Left ventricle myocardium superior (tissue), 1 donor: ENCODE data around the gene DPH3. TPM values are rescaled to one million over a fixed set of nuclear protein-coding genes. Genes with fewer than 3 reads are reported as not detected.

Experiments used
- ATAC-seq: fragments of 200-7000 bp; cut with Tn5 transposase; one replicate; pipeline ENCODE4 v1.9.1; 2020; ENCODE audit warnings: mild to moderate bottlenecking, moderate library complexity
- DNase-seq: peaks from one replicate; pipeline ENCODE4 v3.0.0-alpha.2; 2020
- intact Hi-C: fragments of 100-400 bp; cut with micrococcal nuclease; formaldehyde crosslinking; loops from one replicate; pipeline ENCODE4 v1.11.0; 2022
- total RNA-seq: library from RNA; stranded (reverse); fragmentation: NEBNext Ultra II Directional; extraction: Animal tissue kit (Norgen Biotek cat#: 25700); gene quantifications from one replicate; pipeline ENCODE4 v1.2.1, GENCODE V29; 2021
- donor health status: DM: no; HTN: yes; CAD: no; lungs with severe emphysema.

The DPH3 gene
- total RNA-seq, 1 donor from 2014 or later = 18.2 TPM

GRCh38 chr3:16264174-16264707 is 502 bp downstream of the DPH3 start:
- intact Hi-C loops = no loop called here
- DNase-seq = no peak
- no peak for ATAC-seq

GRCh38 chr3:16262174-16262573 is 2.6 kb downstream of the DPH3 start:
- intact Hi-C loops = no loop called here
- ATAC-seq (no peak), DNase-seq (no peak)

- ATAC-seq = no peak
- no peak for DNase-seq
- intact Hi-C loops = no loop called here
Measured at GRCh38 chr3:16260046-16260445, 4.7 kb downstream of the DPH3 start.

DNA sequence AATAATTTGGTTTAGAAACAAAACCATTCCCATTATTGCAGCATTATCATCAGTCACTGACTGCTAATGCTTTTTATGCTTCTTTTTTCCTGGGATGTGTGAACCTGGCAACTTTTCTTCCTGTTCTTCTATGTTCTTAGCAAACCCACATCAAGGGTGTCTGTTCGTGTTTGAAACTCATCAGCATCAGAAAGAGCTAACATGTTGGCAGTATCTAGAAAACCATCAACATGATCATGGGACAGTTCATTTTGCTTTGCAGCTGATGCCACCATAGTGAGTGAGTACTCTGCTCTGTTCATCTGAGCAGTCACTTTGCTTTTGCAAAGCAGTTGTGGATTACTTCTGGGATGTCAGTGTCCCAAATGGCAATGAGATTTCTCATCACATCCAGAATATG is 5.9 kb downstream of the DPH3 start:
- DNase-seq = no peak
- intact Hi-C loops = no loop called here
- no peak for ATAC-seq

DNA sequence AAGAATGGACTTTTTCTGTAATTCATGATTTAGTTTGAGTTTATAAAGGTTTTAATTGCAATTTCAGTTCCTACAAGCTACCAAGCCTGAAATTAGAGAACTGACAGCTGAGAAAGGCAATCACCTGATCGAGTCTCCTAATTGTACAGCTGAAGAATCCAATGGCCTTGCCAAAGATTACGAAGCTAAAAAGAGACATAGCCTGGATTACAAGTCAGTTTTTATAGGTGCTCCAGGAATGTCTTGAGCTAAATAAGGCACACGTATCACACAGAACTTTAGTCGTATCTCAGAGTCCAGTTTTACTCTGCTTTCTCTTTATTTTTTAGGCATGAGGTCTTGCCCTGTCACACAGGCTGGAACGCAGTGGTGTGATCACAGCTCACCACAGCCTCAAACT is 6.6 kb downstream of the DPH3 start:
- ATAC-seq (no peak), DNase-seq (no peak)
- intact Hi-C loops = no loop called here

- intact Hi-C loops = no loop called here
- DNase-seq (no peak), ATAC-seq (no peak)
Measured at GRCh38 chr3:16257309-16257708, 7.4 kb downstream of the DPH3 start.

- DNase-seq = no peak
- intact Hi-C loops = no loop called here
- ATAC-seq = no peak
Measured at GRCh38 chr3:16255726-16256125, 9.0 kb downstream of the DPH3 start.

GRCh38 chr3:16255326-16255725 is 9.4 kb downstream of the DPH3 start:
- DNase-seq (no peak), ATAC-seq (no peak)
- intact Hi-C loops = no loop called here

DNA sequence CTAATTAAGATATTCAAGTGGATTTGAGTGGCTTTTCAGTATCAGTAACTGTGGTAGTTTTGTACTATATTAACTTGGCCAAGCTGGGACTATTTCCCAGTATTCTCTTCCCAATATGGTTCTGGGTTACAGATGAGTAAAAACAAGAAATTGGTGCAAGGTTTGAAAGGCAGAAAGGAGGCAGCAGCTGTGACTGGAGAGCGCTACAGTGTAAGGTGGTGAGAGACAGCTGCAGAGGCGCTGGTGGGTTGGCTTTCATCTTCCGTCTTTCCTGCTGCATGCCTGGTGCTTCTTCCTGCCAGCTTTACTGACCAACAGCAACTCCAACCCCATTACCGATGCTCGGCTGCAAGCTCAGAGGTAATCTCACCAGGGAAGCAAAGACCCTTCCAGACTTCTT is 9.8 kb downstream of the DPH3 start:
- DNase-seq = no peak
- no peak for ATAC-seq
- intact Hi-C loops = no loop called here

DNA sequence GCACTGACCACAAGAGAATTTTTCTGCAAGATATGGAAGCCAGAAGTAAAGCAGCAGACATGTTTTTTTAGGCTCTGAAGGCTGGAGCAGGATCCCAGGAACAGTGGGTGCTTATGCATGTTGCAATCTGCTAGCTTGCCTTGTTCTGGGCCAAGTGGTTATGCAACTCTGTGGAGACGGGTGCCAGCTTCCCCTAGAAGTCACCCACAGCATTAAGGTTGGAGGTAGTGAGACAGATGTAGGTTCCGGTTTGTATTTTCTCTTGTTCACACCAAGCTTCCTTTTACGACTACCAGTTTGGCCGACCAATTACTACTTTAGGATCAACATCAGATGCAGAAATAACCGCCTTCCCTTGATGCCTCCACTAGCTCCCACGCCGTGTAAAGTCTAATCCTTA is 11.1 kb downstream of the DPH3 start:
- ATAC-seq (peak; percentile 94), DNase-seq (peak; percentile 61)
- intact Hi-C loops = no loop called here

DNA sequence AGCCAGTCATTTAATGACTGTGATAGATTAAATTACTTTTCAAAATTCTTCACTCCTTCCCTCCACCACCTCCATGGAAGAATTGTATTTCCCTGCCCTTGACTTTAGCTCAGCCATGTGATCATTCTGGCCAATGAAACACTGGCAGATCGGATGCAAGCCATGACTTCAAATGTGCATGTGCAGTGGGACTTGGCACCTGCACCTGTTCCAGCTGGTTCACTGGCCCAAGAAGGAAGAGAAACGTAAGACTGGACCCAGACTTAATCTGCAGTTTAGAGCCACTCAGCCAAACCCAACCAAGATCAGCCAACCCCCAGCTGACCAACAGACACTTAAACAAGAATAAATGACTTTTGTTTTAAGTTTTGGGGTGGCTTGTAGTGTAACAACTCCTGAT is 11.8 kb downstream of the DPH3 start:
- ATAC-seq = no peak

DNA sequence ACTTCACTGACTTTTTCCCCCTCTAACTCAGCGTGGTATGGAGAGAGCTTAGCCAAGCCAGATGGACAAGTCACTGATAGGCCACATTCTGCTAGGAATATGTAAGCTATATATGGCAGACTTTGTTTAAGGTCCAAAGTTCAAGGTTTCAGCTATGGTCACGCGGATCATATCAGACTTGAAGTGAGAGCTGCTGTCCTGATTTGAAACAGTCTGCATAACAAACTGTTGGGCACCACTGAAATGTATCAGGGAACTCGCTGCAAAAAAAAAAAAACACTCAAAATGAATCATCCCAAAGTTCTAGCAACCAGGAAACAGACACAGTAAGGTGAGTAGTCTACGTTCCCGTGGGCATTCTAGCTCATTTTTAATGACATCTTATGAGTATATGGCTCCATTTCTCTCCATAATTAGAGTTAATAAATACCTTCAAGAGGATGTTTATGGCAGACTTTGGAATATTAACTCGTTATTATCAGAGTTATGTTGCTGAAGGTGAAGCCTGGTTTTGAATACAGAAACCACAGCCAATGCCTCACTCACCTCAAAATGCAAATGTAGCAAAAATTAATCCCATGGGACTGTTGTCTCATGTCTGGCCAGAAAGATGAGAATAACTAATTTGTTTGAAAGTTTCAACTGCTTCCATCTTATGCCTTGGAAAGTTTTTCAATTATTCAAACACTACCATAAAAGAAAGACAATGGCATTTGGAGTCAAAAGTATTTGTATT is 12.3 kb downstream of the DPH3 start:
- DNase-seq (no peak), ATAC-seq (no peak)
- intact Hi-C loops = no loop called here

More for the DNA sequence above, 11.8 kb downstream of the DPH3 start:
- DNase-seq = no peak
- intact Hi-C loops = no loop called here

GRCh38 chr3:16251316-16252085 is 13.2 kb downstream of the DPH3 start:
- DNase-seq = no peak
- intact Hi-C loops = no loop called here
- ATAC-seq = no peak

- DNase-seq (no peak), ATAC-seq (no peak)
- intact Hi-C loops = loop anchor here (5.0 to 10.0 kb wide), 3 partner anchors 203 to 615 kb away; no protein-coding TSS in a partner anchor
Measured at GRCh38 chr3:16249886-16250285, 14.9 kb downstream of the DPH3 start.

GRCh38 chr3:16249336-16249735 is 15.4 kb downstream of the DPH3 start:
- ATAC-seq (no peak), DNase-seq (no peak)
- intact Hi-C loops = loop anchor here (5.0 to 10.0 kb wide), 3 partner anchors 202 to 615 kb away; no protein-coding TSS in a partner anchor

DNA sequence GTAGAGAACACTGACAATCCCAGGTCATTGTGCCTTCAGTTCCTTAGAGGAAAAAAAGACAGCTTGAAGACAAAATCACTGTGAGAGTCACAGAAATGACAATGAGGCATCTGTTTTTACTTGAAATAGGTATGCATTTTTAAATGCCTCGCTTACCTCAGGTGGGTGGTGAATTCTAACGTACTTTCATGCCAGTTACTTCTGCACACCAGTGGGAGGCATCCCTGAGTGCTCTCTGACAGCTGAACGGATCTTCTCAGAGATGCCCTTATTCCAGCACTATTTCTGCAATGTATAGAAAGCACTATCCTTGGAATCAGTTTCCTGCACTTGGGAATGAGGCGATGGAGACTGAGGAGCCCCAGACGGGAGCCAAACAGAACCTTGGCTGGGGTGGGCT is 16.2 kb downstream of the DPH3 start:
- no peak for ATAC-seq
- DNase-seq = no peak
- intact Hi-C loops = loop anchor here (5.0 to 10.0 kb wide), 3 partner anchors 201 to 614 kb away; no protein-coding TSS in a partner anchor

DNA sequence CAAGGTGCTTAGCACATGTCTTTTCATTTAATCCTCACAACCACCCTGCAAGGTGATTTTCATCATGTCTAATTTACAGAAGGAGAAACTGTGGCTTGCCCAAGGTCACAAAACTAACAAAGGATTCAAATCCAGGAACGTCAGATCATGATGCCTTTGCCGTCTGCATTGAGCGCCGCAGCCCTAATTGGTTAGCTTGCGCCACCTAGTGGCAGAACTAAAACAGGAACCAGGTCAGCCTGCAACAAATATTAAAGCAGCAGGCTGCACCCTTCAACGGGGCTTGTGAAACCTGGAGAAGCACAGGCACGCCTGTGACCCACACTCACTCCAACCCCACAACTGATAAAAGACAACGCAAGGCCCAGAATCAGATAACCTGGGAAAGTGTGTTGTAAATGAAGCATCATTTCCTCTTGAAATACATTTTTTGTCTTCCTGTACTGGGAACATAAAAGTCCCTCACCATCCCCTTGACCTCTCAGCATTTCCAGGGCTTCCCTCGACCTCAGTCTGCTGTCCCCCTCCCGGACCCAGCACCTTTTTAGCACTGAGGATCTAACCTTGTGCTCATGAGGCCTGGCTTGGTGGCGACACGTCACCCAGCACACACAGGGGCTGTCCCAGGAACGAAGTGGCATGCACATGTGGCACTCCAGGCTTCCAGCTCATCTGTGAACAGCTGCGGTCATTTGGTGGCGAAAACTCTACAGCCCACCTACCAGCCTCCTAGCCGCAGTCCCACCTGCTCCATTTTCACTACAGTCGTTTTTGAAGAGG is 17.3 kb downstream of the DPH3 start:
- peak; percentile 56 for ATAC-seq
- intact Hi-C loops = loop anchor here (5.0 to 10.0 kb wide), 3 partner anchors 200 to 613 kb away; no protein-coding TSS in a partner anchor
- DNase-seq = peak; percentile 77

DNA sequence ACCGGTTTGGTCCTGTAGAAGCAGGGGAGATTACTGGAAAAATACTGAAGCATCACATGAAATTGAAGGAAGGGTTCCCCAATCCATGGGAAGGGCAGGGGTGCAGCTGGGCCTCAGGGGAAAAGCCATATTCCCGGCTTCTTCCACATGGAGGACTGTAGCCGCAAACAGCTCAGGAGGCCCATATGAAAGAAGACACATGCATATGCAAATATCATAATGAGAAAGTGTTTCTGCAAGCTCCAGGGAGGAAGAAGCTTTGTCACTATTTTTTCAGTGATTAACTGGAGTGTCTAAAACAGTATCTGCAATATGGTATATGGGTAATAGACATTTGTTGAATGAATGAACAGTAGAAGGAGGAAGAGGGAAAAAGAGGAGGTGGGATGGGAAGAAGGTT is 19.1 kb downstream of the DPH3 start:
- ATAC-seq (no peak), DNase-seq (no peak)
- intact Hi-C loops = loop anchor here (5.0 to 10.0 kb wide), 3 partner anchors 198 to 611 kb away; no protein-coding TSS in a partner anchor
